OCI-LY1 (cell line): ENCODE results near the gene RAB40A.

Source experiments
- H2AFZ ChIP-seq: fragments of 200-600 bp; sonication (generic), shearing (Covaris generic); 2 replicates; pipeline ENCODE4 v1.6.0; 2014; ENCODE audit warnings: antibody characterized with exemption, mild to moderate bottlenecking, low read length
- H3F3A ChIP-seq: fragments of 200-600 bp; sonication (generic), shearing (Covaris generic); 2 replicates; pipeline ENCODE4 v1.6.0; 2014; ENCODE audit warnings: mild to moderate bottlenecking, antibody characterized with exemption, low read length, moderate library complexity; ENCODE audit not compliant: insufficient read depth
- H3K27ac ChIP-seq: fragments of 200-600 bp; sonication (generic); 2 replicates; pipeline ENCODE4 v1.5.1; 2014; ENCODE audit warnings: low read length, mixed run types, mild to moderate bottlenecking, low read depth; ENCODE audit not compliant: poor library complexity, severe bottlenecking
- H3K27me3 ChIP-seq: fragments of 200-600 bp; sonication (generic); 2 replicates; pipeline ENCODE4 v1.6.0; 2014; ENCODE audit warnings: antibody characterized with exemption, mild to moderate bottlenecking, low read length, moderate library complexity; ENCODE audit not compliant: insufficient read depth
- H3K36me3 ChIP-seq: fragments of 200-600 bp; sonication (generic); 2 replicates; pipeline ENCODE4 v1.6.1; 2014; ENCODE audit warnings: mild to moderate bottlenecking, antibody characterized with exemption, low read length, moderate library complexity, mixed read lengths; ENCODE audit not compliant: insufficient read depth
- H3K4me1 ChIP-seq: fragments of 200-600 bp; sonication (generic); 2 replicates; pipeline ENCODE4 v1.5.1; 2014; ENCODE audit warnings: mild to moderate bottlenecking, low read length, moderate library complexity; ENCODE audit not compliant: insufficient read depth, severe bottlenecking
- H3K4me2 ChIP-seq: fragments of 200-600 bp; sonication (generic), shearing (Covaris generic); 2 replicates; pipeline ENCODE4 v1.6.1; 2014; ENCODE audit warnings: low read length
- H3K4me3 ChIP-seq: fragments of 200-600 bp; sonication (generic); 2 replicates; pipeline ENCODE4 v1.5.1; 2014; ENCODE audit warnings: low read length, low read depth, mild to moderate bottlenecking, mixed read lengths; ENCODE audit not compliant: poor library complexity, severe bottlenecking
- H3K79me2 ChIP-seq: fragments of 200-600 bp; shearing (Covaris generic); 2 replicates; pipeline ENCODE4 v1.6.1; 2016; ENCODE audit warnings: mixed run types, low read length, mixed read lengths; ENCODE audit not compliant: insufficient read depth
- H3K9ac ChIP-seq: fragments of 200-600 bp; sonication (generic), shearing (Covaris generic); 2 replicates; pipeline ENCODE4 v1.6.1; 2014; ENCODE audit warnings: mild to moderate bottlenecking, low read length, mixed read lengths
- H3K9me2 ChIP-seq: fragments of 200-600 bp; sonication (generic), shearing (Covaris generic); 2 replicates; pipeline ENCODE4 v1.6.1; 2014; ENCODE audit warnings: low read depth, mild to moderate bottlenecking, low read length, mixed read lengths
- H3K9me3 ChIP-seq: fragments of 200-600 bp; shearing (Covaris generic); 2 replicates; pipeline ENCODE4 v1.6.1; 2014; ENCODE audit warnings: low read length, mixed read lengths
- H4K20me1 ChIP-seq: fragments of 200-600 bp; sonication (generic), shearing (Covaris generic); 2 replicates; pipeline ENCODE4 v1.6.0; 2016; ENCODE audit warnings: mild to moderate bottlenecking, low read length; ENCODE audit not compliant: insufficient read depth
- EZH2 ChIP-seq: fragments of 200-600 bp; sonication (generic), shearing (Covaris generic); IDR thresholded peaks from 2 replicates; pipeline ENCODE4 v1.8.0; 2017; ENCODE audit warnings: borderline replicate concordance, mixed run types, mild to moderate bottlenecking, antibody characterized with exemption, low read length, moderate library complexity, mixed read lengths
- TF ChIP-seq, protein P1 (sequence below): fragments of 200-600 bp; sonication (generic), shearing (Covaris generic); IDR thresholded peaks from 2 replicates; pipeline ENCODE4 v1.5.1; 2017; ENCODE audit warnings: mild to moderate bottlenecking, antibody characterized with exemption, low read length, moderate library complexity, mixed read lengths

Gene RAB40A

DNA sequence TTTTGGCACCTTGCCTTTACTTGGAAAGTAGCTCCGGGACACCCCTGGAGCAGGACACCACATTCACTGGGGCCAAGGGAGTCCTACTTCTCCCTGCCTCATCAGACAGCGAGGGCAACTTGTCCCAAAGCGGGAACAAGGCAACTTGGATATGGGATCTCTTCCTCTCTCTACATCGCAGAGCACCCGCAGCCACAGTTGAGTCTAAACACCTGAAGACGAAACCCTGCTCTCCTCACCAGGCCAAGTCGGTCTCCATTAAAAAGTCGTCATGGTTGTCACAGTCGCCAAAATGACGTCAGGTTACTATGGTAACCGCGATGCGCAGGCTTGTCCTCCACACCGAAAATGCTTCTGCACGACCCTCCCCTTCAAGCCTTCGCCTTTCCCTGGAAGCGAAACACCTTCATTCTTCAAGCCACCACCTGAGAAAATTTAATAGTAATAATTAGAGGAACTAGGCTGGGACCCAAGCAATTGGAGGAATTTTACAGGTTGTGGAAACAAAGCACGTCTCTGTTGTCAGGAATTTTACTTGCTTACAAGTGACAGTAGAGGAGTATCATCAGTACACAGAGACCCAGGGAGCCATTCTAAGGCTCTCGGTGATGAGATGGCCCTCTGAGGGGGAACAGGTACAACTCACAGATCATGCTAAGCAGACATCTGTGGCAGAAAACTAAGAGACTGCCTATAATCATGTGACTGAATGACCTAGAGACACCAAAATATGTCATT is 35.6 kb upstream of the RAB40A start:
- Histone ChIP-seq H3K27ac (no peak overlapping the region), H3K9me2 (no peaks in the 10 kb centered on the region), H3K4me3 (peak overlapping the region; percentile 48), H3K27me3 (no peaks in the 10 kb centered on the region), H3K79me2 (no peaks in the 10 kb centered on the region), H3K9me3 (no peaks in the 10 kb centered on the region), H3K4me2 (peak overlapping the region; percentile 54), H4K20me1 (no peaks in the 10 kb centered on the region), H2AFZ (no peak overlapping the region), H3K4me1 (peaks cover 7% of the 10 kb centered on the region), H3K9ac (no peak overlapping the region; the same call in 1 of the 2 replicates), H3F3A (no peaks in the 10 kb centered on the region), H3K36me3 (no peaks in the 10 kb centered on the region)
- TF ChIP-seq EZH2, result no peak
- TF ChIP-seq, protein P1, sequence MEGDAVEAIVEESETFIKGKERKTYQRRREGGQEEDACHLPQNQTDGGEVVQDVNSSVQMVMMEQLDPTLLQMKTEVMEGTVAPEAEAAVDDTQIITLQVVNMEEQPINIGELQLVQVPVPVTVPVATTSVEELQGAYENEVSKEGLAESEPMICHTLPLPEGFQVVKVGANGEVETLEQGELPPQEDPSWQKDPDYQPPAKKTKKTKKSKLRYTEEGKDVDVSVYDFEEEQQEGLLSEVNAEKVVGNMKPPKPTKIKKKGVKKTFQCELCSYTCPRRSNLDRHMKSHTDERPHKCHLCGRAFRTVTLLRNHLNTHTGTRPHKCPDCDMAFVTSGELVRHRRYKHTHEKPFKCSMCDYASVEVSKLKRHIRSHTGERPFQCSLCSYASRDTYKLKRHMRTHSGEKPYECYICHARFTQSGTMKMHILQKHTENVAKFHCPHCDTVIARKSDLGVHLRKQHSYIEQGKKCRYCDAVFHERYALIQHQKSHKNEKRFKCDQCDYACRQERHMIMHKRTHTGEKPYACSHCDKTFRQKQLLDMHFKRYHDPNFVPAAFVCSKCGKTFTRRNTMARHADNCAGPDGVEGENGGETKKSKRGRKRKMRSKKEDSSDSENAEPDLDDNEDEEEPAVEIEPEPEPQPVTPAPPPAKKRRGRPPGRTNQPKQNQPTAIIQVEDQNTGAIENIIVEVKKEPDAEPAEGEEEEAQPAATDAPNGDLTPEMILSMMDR, result no peak

DNA sequence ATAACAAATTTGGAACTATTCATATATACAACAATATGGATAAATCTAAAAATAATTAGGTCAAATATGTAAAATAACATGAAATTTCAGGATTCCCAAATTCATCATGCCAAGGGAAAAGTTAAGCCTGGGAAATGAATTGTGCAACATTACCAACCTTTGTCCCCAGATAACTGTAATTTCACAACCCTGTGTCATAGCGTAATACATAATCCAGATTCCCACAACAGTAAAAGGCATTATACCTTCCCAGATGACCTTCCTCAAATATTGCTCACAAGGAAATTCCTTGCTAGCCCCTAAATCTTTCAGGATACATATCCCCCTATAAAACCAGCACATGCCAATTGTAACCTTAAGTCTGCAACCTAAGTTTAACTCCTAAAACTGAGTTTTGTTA is 32.9 kb upstream of the RAB40A start:
- no peaks in the 10 kb centered on the region for H4K20me1 ChIP-seq
- H3F3A ChIP-seq, result no peaks in the 10 kb centered on the region
- no peaks in the 10 kb centered on the region for H3K9me2 ChIP-seq
- H2AFZ ChIP-seq, result no peak overlapping the region
- no peaks in the 10 kb centered on the region for H3K79me2 ChIP-seq
- H3K27ac ChIP-seq, result no peak overlapping the region
- H3K9ac ChIP-seq, result no peak overlapping the region
- H3K36me3 ChIP-seq, result no peaks in the 10 kb centered on the region
- no peak overlapping the region for H3K4me2 ChIP-seq
- H3K4me1 ChIP-seq, result peaks cover 7% of the 10 kb centered on the region
- no peak overlapping the region for H3K4me3 ChIP-seq
- H3K9me3 ChIP-seq, result no peaks in the 10 kb centered on the region
- TF ChIP-seq, protein P1, result no peak
- no peak for TF ChIP-seq EZH2
- no peaks in the 10 kb centered on the region for H3K27me3 ChIP-seq

DNA sequence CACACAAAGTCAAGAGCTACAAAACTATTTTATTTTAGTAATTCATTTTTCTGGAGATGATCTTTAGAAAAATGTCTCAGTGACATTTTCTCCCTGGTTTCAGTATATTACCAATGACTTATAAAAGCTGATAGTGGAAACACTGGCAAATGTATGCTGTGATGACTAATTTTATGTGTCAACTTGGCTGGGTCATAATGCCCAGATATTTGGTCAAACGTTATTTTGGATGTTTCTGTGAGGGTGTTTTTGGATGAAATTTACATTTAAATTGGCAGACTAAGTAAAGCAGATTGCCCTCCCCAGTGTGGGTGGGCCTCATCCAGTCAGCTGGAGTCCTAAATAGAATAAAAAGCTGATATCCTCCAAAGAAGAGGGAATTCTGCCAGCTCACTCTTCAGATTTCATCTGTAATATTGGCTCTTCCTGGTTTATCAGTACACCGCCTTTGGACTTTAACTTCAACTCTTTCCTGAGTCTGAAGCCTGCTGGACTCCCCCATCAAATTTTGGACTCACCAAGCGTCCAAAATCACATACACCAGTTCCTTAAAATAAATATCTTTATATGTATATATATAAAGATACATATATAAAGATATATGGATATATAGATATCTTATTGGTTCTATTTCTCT is 31.2 kb upstream of the RAB40A start:
- H3K79me2 ChIP-seq, result no peaks in the 10 kb centered on the region
- H3K4me2 ChIP-seq, result no peak overlapping the region
- no peaks in the 10 kb centered on the region for H3F3A ChIP-seq
- no peaks in the 10 kb centered on the region for H3K27me3 ChIP-seq
- TF ChIP-seq EZH2, result no peak
- TF ChIP-seq, protein P1, result no peak
- H3K9me2 ChIP-seq, result no peaks in the 10 kb centered on the region
- no peak overlapping the region for H3K4me3 ChIP-seq
- no peaks in the 10 kb centered on the region for H3K9me3 ChIP-seq
- H3K27ac ChIP-seq, result no peak overlapping the region
- no peak overlapping the region for H3K9ac ChIP-seq
- H4K20me1 ChIP-seq, result no peaks in the 10 kb centered on the region
- H2AFZ ChIP-seq, result no peak overlapping the region
- peaks cover 7% of the 10 kb centered on the region for H3K4me1 ChIP-seq
- no peaks in the 10 kb centered on the region for H3K36me3 ChIP-seq
